HG02943 (cell line): Measurements from ENCODE around the gene TERF2IP.
A peak's percentile ranks its signal among the peaks of the same experiment; 100 is the strongest.

Experiments
- ATAC-seq: cut with Tn5 transposase; IDR thresholded peaks from one replicate; pipeline ENCODE4 v1.9.1; 2021; ENCODE audit warnings: mild to moderate bottlenecking, low read depth, moderate library complexity; ENCODE audit not compliant: unreplicated experiment

The TERF2IP gene

GRCh38 chr16:75647492-75648264 lies at the start of gene TERF2IP, which contains the start of gene KARS1:
TSS of gene TERF2IP (plus strand) at chr16:75647773. CDS start at chr16:75647883, 110 bp downstream.
TSS of gene KARS1 (minus strand) at chr16:75647665. CDS start at chr16:75647639, 26 bp downstream.
- peak; percentile 78 for ATAC-seq

- no peak for ATAC-seq
Measured at GRCh38 chr16:75599452-75600277, 47.9 kb upstream of the TERF2IP start.

- ATAC-seq, result no peak
Measured at GRCh38 chr16:75603241-75603640, 44.3 kb upstream of the TERF2IP start.

- no peak for ATAC-seq
Measured at GRCh38 chr16:75606507-75606906, 41.1 kb upstream of the TERF2IP start.

- ATAC-seq, result no peak
Measured at GRCh38 chr16:75614066-75614897, 33.3 kb upstream of the TERF2IP start.

- ATAC-seq, result no peak
Measured at GRCh38 chr16:75615619-75616018, 32.0 kb upstream of the TERF2IP start.

GRCh38 chr16:75616521-75617010 lies 31.0 kb upstream of the TERF2IP start:
- ATAC-seq, result no peak

- ATAC-seq, result no peak
Measured at GRCh38 chr16:75617121-75617520, 30.5 kb upstream of the TERF2IP start.

- no peak for ATAC-seq
Measured at GRCh38 chr16:75618780-75619179, 28.8 kb upstream of the TERF2IP start.

GRCh38 chr16:75620326-75621169 lies 27.0 kb upstream of the TERF2IP start:
- no peak for ATAC-seq

GRCh38 chr16:75621170-75621477 lies 26.4 kb upstream of the TERF2IP start:
- ATAC-seq, result no peak

GRCh38 chr16:75622761-75623605 lies 24.6 kb upstream of the TERF2IP start, which contains the start of gene ADAT1:
TSS of gene ADAT1 (minus strand) at chr16:75623281. CDS start at chr16:75620799, 2,482 bp downstream.
- peak; percentile 97 for ATAC-seq

- no peak for ATAC-seq
Measured at GRCh38 chr16:75624921-75625334, 22.6 kb upstream of the TERF2IP start.

- ATAC-seq, result no peak
Measured at GRCh38 chr16:75626806-75627205, 20.8 kb upstream of the TERF2IP start.

- ATAC-seq, result no peak
Measured at GRCh38 chr16:75627851-75628250, 19.7 kb upstream of the TERF2IP start.

- no peak for ATAC-seq
Measured at GRCh38 chr16:75628351-75628750, 19.2 kb upstream of the TERF2IP start.

- no peak for ATAC-seq
Measured at GRCh38 chr16:75629132-75629531, 18.4 kb upstream of the TERF2IP start.

- no peak for ATAC-seq
Measured at GRCh38 chr16:75630052-75630451, 17.5 kb upstream of the TERF2IP start.

- ATAC-seq, result no peak
Measured at GRCh38 chr16:75632857-75633256, 14.7 kb upstream of the TERF2IP start.
